SK-N-SH treated with all-trans-retinoic acid at 6 μM for 48 hours (cell line): ENCODE results near the gene CES3.

Experiments
- ATAC-seq: fragments of 200-7000 bp; cut with Tn5 transposase; 3 replicates; pipeline ENCODE4 v1.9.1; 2020; ENCODE audit warnings: mild to moderate bottlenecking, moderate library complexity
- ARNTL ChIP-seq: fragments of 450-650 bp; formaldehyde crosslinking; IDR thresholded peaks from 2 replicates; pipeline ENCODE4 v1.5.0; 2020; ENCODE audit warnings: low read depth, mild to moderate bottlenecking, moderate library complexity, borderline replicate concordance
- BACH2 ChIP-seq: fragments of 250-450 bp; sonication (Bioruptor Pico); IDR thresholded peaks from 2 replicates; pipeline ENCODE4 v1.9.0; 2021; ENCODE audit warnings: mild to moderate bottlenecking, borderline replicate concordance
- CREB5 ChIP-seq: fragments of 250-450 bp; sonication (Bioruptor Pico); IDR thresholded peaks from 2 replicates; pipeline ENCODE4 v1.5.1; 2020; ENCODE audit warnings: low read depth, mild to moderate bottlenecking, moderate library complexity
- CSDC2 ChIP-seq: fragments of 250-450 bp; sonication (Bioruptor Pico); IDR thresholded peaks from 2 replicates; pipeline ENCODE4 v1.5.0; 2020; ENCODE audit warnings: mild to moderate bottlenecking, moderate library complexity
- CSRNP3 ChIP-seq: fragments of 250-450 bp; sonication (Bioruptor Pico); IDR thresholded peaks from 2 replicates; pipeline ENCODE4 v1.5.1; 2021; ENCODE audit warnings: mild to moderate bottlenecking, moderate library complexity
- ESRRG ChIP-seq: fragments of 250-450 bp; sonication (Bioruptor Pico); IDR thresholded peaks from 2 replicates; pipeline ENCODE4 v1.6.1; 2021; ENCODE audit warnings: mild to moderate bottlenecking
- GLIS3 ChIP-seq: fragments of 250-450 bp; sonication (Bioruptor Pico); IDR thresholded peaks from 2 replicates; pipeline ENCODE4 v1.5.0; 2020; ENCODE audit warnings: mild to moderate bottlenecking, moderate library complexity
- ISL1 ChIP-seq: fragments of 250-450 bp; sonication (Bioruptor Pico); IDR thresholded peaks from 2 replicates; pipeline ENCODE4 v2.1.2; 2022; ENCODE audit warnings: mild to moderate bottlenecking, moderate library complexity
- OSR1 ChIP-seq: fragments of 250-450 bp; sonication (Bioruptor Pico); IDR thresholded peaks from 2 replicates; pipeline ENCODE4 v1.8.0; 2022; ENCODE audit warnings: moderate library complexity, mild to moderate bottlenecking, inconsistent platforms
- PATZ1 ChIP-seq: fragments of 250-450 bp; sonication (Bioruptor Pico); IDR thresholded peaks from 2 replicates; pipeline ENCODE4 v1.8.0; 2020; ENCODE audit warnings: mild to moderate bottlenecking, moderate library complexity, borderline replicate concordance
- POU6F1 ChIP-seq: fragments of 250-450 bp; sonication (Bioruptor Pico); IDR thresholded peaks from 2 replicates; pipeline ENCODE4 v1.8.0; 2021; ENCODE audit warnings: low read depth, mild to moderate bottlenecking, moderate library complexity, borderline replicate concordance
- RARB ChIP-seq: fragments of 250-450 bp; sonication (Bioruptor Pico); IDR thresholded peaks from 2 replicates; pipeline ENCODE4 v1.8.0; 2021; ENCODE audit warnings: mild to moderate bottlenecking, moderate library complexity
- SNAI2 ChIP-seq: fragments of 250-450 bp; sonication (Bioruptor Pico); IDR thresholded peaks from 2 replicates; pipeline ENCODE4 v1.5.0; 2020; ENCODE audit warnings: mild to moderate bottlenecking, moderate library complexity
- TCF4 ChIP-seq: fragments of 250-450 bp; sonication (Bioruptor Pico); IDR thresholded peaks from 2 replicates; pipeline ENCODE4 v1.8.0; 2021; ENCODE audit warnings: mild to moderate bottlenecking, moderate library complexity, borderline replicate concordance
- TOX ChIP-seq: fragments of 250-450 bp; sonication (Bioruptor Pico); IDR thresholded peaks from 2 replicates; pipeline ENCODE4 v1.8.0; 2021; ENCODE audit warnings: mild to moderate bottlenecking, moderate library complexity, borderline replicate concordance
- TSHZ2 ChIP-seq: fragments of 250-450 bp; sonication (Bioruptor Pico); IDR thresholded peaks from 2 replicates; pipeline ENCODE4 v1.5.0; 2020; ENCODE audit warnings: mild to moderate bottlenecking, moderate library complexity
- ZC3H10 ChIP-seq: fragments of 250-450 bp; sonication (Bioruptor Pico); IDR thresholded peaks from 2 replicates; pipeline ENCODE4 v1.5.1; 2021; ENCODE audit warnings: mild to moderate bottlenecking, moderate library complexity
- ZFP3 ChIP-seq: fragments of 250-450 bp; sonication (Bioruptor Pico); IDR thresholded peaks from 2 replicates; pipeline ENCODE4 v1.5.0; 2020; ENCODE audit warnings: mild to moderate bottlenecking, moderate library complexity
- ZFP30 ChIP-seq: fragments of 450-650 bp; formaldehyde crosslinking; IDR thresholded peaks from 2 replicates; pipeline ENCODE4 v1.5.0; 2022; ENCODE audit warnings: mild to moderate bottlenecking, moderate library complexity
- ZNF565 ChIP-seq: fragments of 450-650 bp; formaldehyde crosslinking; conservative IDR thresholded peaks from 2 replicates; pipeline ENCODE4 v1.5.0; 2020; ENCODE audit warnings: low read depth, mild to moderate bottlenecking, moderate library complexity
- ZNF70 ChIP-seq: fragments of 450-650 bp; formaldehyde crosslinking; IDR thresholded peaks from 2 replicates; pipeline ENCODE4 v1.5.0; 2020; ENCODE audit warnings: mild to moderate bottlenecking, moderate library complexity
- ZNF8 ChIP-seq: fragments of 450-650 bp; formaldehyde crosslinking; IDR thresholded peaks from 2 replicates; pipeline ENCODE4 v1.5.0; 2020; ENCODE audit warnings: mild to moderate bottlenecking, moderate library complexity

CES3 gene

GRCh38 chr16:66996983-66997358 lies 35.9 kb downstream of the CES3 start:
- ATAC-seq = no peak
- TF ChIP-seq ZNF70 (CRISPR knock-in tag) (no peak), ZNF565 (CRISPR knock-in tag) (no peak), SNAI2 (CRISPR knock-in tag) (no peak), POU6F1 (CRISPR knock-in tag) (no peak), TOX (CRISPR knock-in tag) (no peak), ARNTL (no peak), CSDC2 (CRISPR knock-in tag) (no peak), TCF4 (CRISPR knock-in tag) (no peak), CREB5 (CRISPR knock-in tag) (no peak), TSHZ2 (CRISPR knock-in tag) (no peak), GLIS3 (CRISPR knock-in tag) (no peak), RARB (CRISPR knock-in tag) (no peak), ZFP3 (CRISPR knock-in tag) (no peak), ZC3H10 (no peak), BACH2 (CRISPR knock-in tag) (no peak), PATZ1 (CRISPR knock-in tag) (no peak), ISL1 (CRISPR knock-in tag) (no peak), CSRNP3 (no peak), ZFP30 (CRISPR knock-in tag) (no peak), OSR1 (no peak)

- ATAC-seq = peak; percentile 80
- TF ChIP-seq ESRRG (CRISPR knock-in tag) (no peak), BACH2 (CRISPR knock-in tag) (no peak), ARNTL (no peak), ZFP30 (CRISPR knock-in tag) (no peak), PATZ1 (CRISPR knock-in tag) (no peak), ZNF8 (CRISPR knock-in tag) (no peak), CREB5 (CRISPR knock-in tag) (no peak), CSRNP3 (no peak)
Measured at GRCh38 chr16:67000384-67001351, 39.6 kb downstream of the CES3 start.
